DND-41 (cell line): ENCODE measurements around the gene MICAL2.

Source experiments
- CTCF ChIP-seq: IDR thresholded peaks from 2 replicates; pipeline ENCODE4 v1.5.1; 2012; ENCODE audit warnings: borderline replicate concordance, low read length, moderate library complexity, mild to moderate bottlenecking; ENCODE audit not compliant: poor library complexity, severe bottlenecking; ENCODE audit errors: extremely low read depth
- EZH2 ChIP-seq: IDR thresholded peaks from 3 replicates; pipeline ENCODE4 v1.6.1; 2012; ENCODE audit warnings: borderline replicate concordance, low read depth, mild to moderate bottlenecking, moderate library complexity, low read length, inconsistent platforms; ENCODE audit not compliant: severe bottlenecking

DNA sequence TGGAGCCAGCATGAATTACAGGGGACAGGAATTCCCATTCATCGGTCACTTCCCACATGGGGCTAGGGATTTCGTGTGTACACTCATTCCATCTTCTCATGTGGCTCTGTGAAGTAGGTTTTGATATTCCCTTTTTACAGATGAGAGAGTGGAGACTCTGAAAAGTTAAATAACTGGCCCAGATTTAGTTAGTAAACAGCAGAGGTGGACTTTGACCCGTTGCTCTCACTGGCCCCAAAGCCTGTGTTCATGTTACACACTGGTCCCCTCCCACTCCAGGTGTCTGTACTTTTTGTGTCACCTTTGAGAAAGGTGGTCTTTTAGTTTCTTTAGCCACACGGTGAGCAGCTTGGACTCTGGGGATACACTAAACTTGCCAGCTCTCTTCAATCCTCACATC is 108.5 kb downstream of the MICAL2 start:
- TF ChIP-seq CTCF (no peak), EZH2 (no peak)
